Glutamatergic neuron (in vitro differentiated cells): Measurements from ENCODE around the gene SMIM28. TPM values are rescaled to one million over a fixed set of nuclear protein-coding genes. Genes with fewer than 3 reads are reported as not detected.

Experiments used
- DNase-seq: peaks from one replicate; pipeline ENCODE4 v3.0.0; 2022
- H3K27ac Mint-ChIP-seq: one replicate; pipeline ENCODE4 v1.8.0; 2020; ENCODE audit warnings: mild to moderate bottlenecking, mixed read lengths, inconsistent platforms; ENCODE audit not compliant: unreplicated experiment
- H3K27me3 Mint-ChIP-seq: one replicate; pipeline ENCODE4 v1.8.0; 2020; ENCODE audit warnings: mild to moderate bottlenecking, moderate library complexity, mixed read lengths, inconsistent platforms; ENCODE audit not compliant: unreplicated experiment
- H3K36me3 Mint-ChIP-seq: one replicate; pipeline ENCODE4 v1.8.0; 2020; ENCODE audit warnings: mild to moderate bottlenecking, mixed read lengths, inconsistent platforms; ENCODE audit not compliant: unreplicated experiment
- H3K4me1 Mint-ChIP-seq: one replicate; pipeline ENCODE4 v1.8.0; 2020; ENCODE audit warnings: mild to moderate bottlenecking, low read depth, mixed read lengths, inconsistent platforms; ENCODE audit not compliant: unreplicated experiment
- H3K4me3 Mint-ChIP-seq: one replicate; pipeline ENCODE4 v1.8.0; 2020; ENCODE audit warnings: mild to moderate bottlenecking, mixed read lengths, inconsistent platforms; ENCODE audit not compliant: unreplicated experiment
- H3K9me3 Mint-ChIP-seq: one replicate; pipeline ENCODE4 v1.8.0; 2020; ENCODE audit warnings: mild to moderate bottlenecking, moderate library complexity, mixed read lengths, inconsistent platforms; ENCODE audit not compliant: unreplicated experiment
- total RNA-seq: library from RNA; stranded (reverse); fragmentation: NEBNext Ultra II Directional; extraction: Animal tissue kit (Norgen Biotek cat#: 25700); gene quantifications from one replicate; pipeline ENCODE4 v1.2.1, GENCODE V29; 2021; ENCODE audit not compliant: unreplicated experiment
- TF ChIP-seq, protein P1 (sequence below): fragments of 200-600 bp; sonication (generic); IDR thresholded peaks from one replicate; pipeline ENCODE4 v1.5.0; 2021; ENCODE audit not compliant: partially characterized antibody, unreplicated experiment

The SMIM28 gene
- total RNA-seq, 1 donor from 2014 or later, result not detected

DNA sequence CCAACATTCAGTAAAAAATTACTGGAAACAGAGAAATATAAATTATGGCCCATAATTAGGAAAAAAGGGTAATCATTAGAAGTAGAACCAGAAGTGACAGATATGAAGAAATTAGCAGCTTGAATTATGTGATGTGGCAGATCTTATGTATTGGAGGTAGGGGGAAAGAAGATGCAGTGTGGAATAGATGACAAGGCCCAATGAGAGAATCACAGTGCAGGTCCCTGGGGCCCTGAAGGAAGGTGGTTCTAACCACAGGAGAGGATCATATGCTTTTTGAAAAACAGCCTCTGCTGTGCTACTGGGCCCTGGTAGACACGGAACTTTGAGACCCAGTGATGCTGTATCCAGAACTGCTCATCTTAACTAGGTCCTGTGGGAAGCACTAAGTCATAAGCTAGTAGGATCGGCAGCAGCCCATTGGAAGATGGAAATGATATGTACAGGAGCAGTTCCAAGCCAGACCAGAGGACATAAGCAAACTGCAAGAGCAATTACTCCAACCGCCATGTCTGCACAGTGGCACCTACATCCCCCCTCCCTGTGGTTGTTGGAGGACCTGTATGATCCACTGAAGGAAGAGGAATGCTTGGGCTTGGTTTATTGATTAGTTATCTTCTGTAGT, 40.5 kb downstream of the SMIM28 start:
- peaks cover 4% of the 10 kb centered on the region for H3K27me3 Mint-ChIP-seq
- no peak overlapping the region for H3K4me3 Mint-ChIP-seq
- TF ChIP-seq, protein P1, sequence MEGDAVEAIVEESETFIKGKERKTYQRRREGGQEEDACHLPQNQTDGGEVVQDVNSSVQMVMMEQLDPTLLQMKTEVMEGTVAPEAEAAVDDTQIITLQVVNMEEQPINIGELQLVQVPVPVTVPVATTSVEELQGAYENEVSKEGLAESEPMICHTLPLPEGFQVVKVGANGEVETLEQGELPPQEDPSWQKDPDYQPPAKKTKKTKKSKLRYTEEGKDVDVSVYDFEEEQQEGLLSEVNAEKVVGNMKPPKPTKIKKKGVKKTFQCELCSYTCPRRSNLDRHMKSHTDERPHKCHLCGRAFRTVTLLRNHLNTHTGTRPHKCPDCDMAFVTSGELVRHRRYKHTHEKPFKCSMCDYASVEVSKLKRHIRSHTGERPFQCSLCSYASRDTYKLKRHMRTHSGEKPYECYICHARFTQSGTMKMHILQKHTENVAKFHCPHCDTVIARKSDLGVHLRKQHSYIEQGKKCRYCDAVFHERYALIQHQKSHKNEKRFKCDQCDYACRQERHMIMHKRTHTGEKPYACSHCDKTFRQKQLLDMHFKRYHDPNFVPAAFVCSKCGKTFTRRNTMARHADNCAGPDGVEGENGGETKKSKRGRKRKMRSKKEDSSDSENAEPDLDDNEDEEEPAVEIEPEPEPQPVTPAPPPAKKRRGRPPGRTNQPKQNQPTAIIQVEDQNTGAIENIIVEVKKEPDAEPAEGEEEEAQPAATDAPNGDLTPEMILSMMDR, result no peak
- no peaks in the 10 kb centered on the region for H3K4me1 Mint-ChIP-seq
- peaks cover 10% of the 10 kb centered on the region for H3K9me3 Mint-ChIP-seq
- DNase-seq, result no peak
- H3K27ac Mint-ChIP-seq, result no peak overlapping the region
- H3K36me3 Mint-ChIP-seq, result peaks cover 10% of the 10 kb centered on the region

DNA sequence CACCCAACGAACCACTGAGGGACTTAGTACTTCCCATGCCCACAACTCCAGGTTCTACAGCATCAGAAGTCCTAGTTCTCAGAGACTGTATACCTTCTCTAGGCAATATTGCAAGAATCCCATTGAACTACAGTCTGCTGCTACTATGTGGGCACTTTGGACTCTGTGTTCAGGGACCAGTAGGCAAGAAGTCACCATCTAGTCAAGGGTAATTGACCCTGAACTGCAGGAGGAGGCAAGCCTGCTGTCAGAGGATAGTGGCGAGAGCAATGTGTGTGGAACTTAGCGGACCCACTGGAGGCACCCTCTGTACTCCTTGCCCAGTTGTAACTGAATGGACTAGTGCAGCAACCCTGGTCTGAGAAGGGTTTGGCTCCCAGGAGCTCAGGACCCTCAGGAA, 42.1 kb downstream of the SMIM28 start:
- Mint-ChIP-seq H3K27me3 (peaks cover 4% of the 10 kb centered on the region), H3K36me3 (peaks cover 4% of the 10 kb centered on the region), H3K4me3 (no peak overlapping the region), H3K9me3 (peaks cover 9% of the 10 kb centered on the region), H3K4me1 (peaks cover 3% of the 10 kb centered on the region), H3K27ac (no peak overlapping the region)
- TF ChIP-seq, protein P1, result no peak
- DNase-seq, result no peak

DNA sequence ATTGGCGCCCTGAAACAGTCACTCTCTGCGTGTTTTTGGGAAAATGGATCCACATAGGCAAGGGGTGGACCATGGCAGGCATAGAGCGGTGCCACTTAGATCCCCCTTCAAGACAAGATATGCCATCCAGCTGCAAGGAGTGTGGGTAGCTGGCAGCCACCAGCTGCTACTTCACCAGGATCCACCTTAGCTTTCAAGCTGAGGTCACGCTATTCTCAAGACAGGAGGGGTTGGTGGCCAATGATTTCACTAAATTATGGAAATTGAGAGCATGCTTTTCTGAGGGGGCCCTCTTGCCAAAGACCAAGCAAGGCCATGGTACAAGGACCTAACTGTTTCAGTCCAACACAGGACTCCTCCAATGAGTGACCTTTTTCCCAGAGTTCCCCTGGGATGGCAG, 42.7 kb downstream of the SMIM28 start:
- H3K36me3 Mint-ChIP-seq, result peaks cover 4% of the 10 kb centered on the region
- peaks cover 4% of the 10 kb centered on the region for H3K27me3 Mint-ChIP-seq
- no peak overlapping the region for H3K4me3 Mint-ChIP-seq
- TF ChIP-seq, protein P1, result no peak
- peaks cover 10% of the 10 kb centered on the region for H3K9me3 Mint-ChIP-seq
- H3K4me1 Mint-ChIP-seq, result peaks cover 3% of the 10 kb centered on the region
- H3K27ac Mint-ChIP-seq, result no peak overlapping the region
- DNase-seq, result no peak

DNA sequence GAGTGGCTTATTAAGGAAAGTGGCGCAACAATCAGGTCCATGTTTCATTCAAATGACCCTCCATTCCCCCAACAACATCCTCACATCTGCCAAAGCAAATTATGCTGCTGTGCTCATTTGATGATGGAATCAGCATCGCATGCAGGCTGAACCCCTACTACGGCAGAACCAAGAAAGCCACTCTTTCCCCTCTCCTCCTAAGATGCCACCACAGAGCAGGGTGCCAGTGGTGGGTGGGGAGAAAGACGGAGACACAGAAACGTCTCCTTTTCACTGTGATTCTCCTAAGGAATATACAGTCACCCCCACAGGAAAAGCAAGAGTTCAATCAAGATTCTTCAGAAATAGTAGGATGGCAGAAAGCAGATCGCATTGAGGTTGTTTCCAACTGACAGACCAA, 43.4 kb downstream of the SMIM28 start:
- peaks cover 4% of the 10 kb centered on the region for H3K27me3 Mint-ChIP-seq
- H3K9me3 Mint-ChIP-seq, result peaks cover 10% of the 10 kb centered on the region
- no peak for DNase-seq
- peaks cover 3% of the 10 kb centered on the region for H3K4me1 Mint-ChIP-seq
- H3K4me3 Mint-ChIP-seq, result no peak overlapping the region
- TF ChIP-seq, protein P1, result no peak
- H3K36me3 Mint-ChIP-seq, result peaks cover 4% of the 10 kb centered on the region
- no peak overlapping the region for H3K27ac Mint-ChIP-seq

DNA sequence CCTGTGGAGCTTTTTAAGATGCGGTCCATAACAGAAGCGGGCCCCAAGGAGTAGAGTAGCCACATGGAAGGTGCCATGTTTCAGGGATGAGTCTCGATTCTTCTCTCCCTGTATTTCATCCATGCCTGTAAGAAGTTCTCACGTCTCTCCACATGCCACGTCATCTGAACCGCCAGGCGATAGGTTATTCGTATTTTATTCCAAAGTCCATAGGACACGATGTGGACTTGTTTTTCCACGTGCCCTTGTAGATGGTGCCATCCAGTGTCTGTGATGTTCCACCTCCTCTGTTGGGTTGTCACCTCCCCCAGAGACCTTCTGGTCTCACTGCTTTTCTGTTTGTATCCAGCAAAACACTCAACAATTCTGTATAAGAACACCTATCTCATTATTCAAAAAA, 43.9 kb downstream of the SMIM28 start:
- H3K27me3 Mint-ChIP-seq, result peaks cover 4% of the 10 kb centered on the region
- no peak overlapping the region for H3K27ac Mint-ChIP-seq
- H3K4me1 Mint-ChIP-seq, result peaks cover 3% of the 10 kb centered on the region
- no peak for DNase-seq
- peaks cover 4% of the 10 kb centered on the region for H3K36me3 Mint-ChIP-seq
- H3K9me3 Mint-ChIP-seq, result peaks cover 10% of the 10 kb centered on the region
- TF ChIP-seq, protein P1, result no peak
- peak overlapping the region; percentile 25 for H3K4me3 Mint-ChIP-seq
